ENCODE results near the gene ST3GAL2. TPM values are rescaled to one million over a fixed set of nuclear protein-coding genes. Genes with fewer than 3 reads are reported as not detected.
"Not testable (repeated sequence)": the region's sequence is repeated elsewhere in the genome, so short reads cannot be mapped to it uniquely, and the experiment has no call there.

ST3GAL2 gene
- total and polyA plus RNA-seq, 2 donors (not counting 1 experiment from before 2014, with no cell fraction given): 18.2 to 71.3 TPM

- H3K9me3 Mint-ChIP-seq (ENCODE audit: insufficient read depth): no peaks in the 10 kb centered on the region
- Histone ChIP-seq H3K4me2 (replicated peaks; ENCODE audit: low read depth, low read length, poor library complexity, severe bottlenecking) (peak overlapping the region; percentile 97), H3K9ac (ENCODE audit: low read length) (peak overlapping the region; percentile 99), H3K36me3 (replicated peaks in 1 of 2; ENCODE audit: control extremely low read depth in 1 of 2, control insufficient read depth in 1 of 2, extremely low read depth in 1 of 2, insufficient read depth in 2 of 2, low read length in 1 of 2) (no peaks in the 10 kb centered on the region), H3K4me1 (ENCODE audit: control insufficient read depth in 2 of 2, insufficient read depth in 2 of 2, low read length in 2 of 2) (peaks cover 10 to 17% of the 10 kb centered on the region in 2 donors), H3K27ac (ENCODE audit: low read length in 2 of 2) (peak overlapping the region in 1 of 2 donors; percentile 97), H4K20me1 (ENCODE audit: control insufficient read depth, insufficient read depth, low read length, poor library complexity, severe bottlenecking) (no peaks in the 10 kb centered on the region), H3K27me3 (replicated peaks in 1 of 4; ENCODE audit: control extremely low read depth in 1 of 4, control insufficient read depth in 3 of 4, insufficient read depth in 4 of 4, low read length in 3 of 4) (no peaks in the 10 kb centered on the region), H3K9me3 (ENCODE audit: control extremely low read depth in 1 of 3, control insufficient read depth in 2 of 3, insufficient read depth in 1 of 3, low read length in 2 of 3) (no peaks in the 10 kb centered on the region), H3K79me2 (ENCODE audit: control insufficient read depth, insufficient read depth, low read length) (peaks cover 8% of the 10 kb centered on the region), H2AFZ (ENCODE audit: insufficient read depth, low read depth, low read length, poor library complexity, severe bottlenecking) (peak overlapping the region; percentile 100), H3K4me3 (ENCODE audit: control extremely low read depth in 1 of 5, extremely low read depth in 1 of 5, insufficient read depth in 1 of 5, low read depth in 2 of 5, low read length in 4 of 5) (peak overlapping the region; percentile 79 to 97 (median 89))
- peaks cover 20% of the 10 kb centered on the region for H3K4me1 Mint-ChIP-seq
- intact Hi-C loops (cut with micrococcal nuclease): loop anchor here (5.0 kb wide), 2 partner anchors 69 to 201 kb away; partner anchors contain the start of genes COG4, EXOSC6 and SF3B3
- no peak for TF ChIP-seq EZH2 (IDR thresholded peaks at IDR 0.05; ENCODE audit: borderline replicate concordance, insufficient read depth, low read depth, low read length, poor library complexity, severe bottlenecking)
- TF ChIP-seq CTCF (IDR thresholded peaks at IDR 0.05): no peak
- ChIA-PET POLR2A (interaction anchor here (0.6 to 3.7 kb wide), 8 partner anchors 11 to 107 kb away, joined by 3 to 25 read pairs (median 9); partner anchors contain the start of genes DDX19A and ST3GAL2), CTCF (interaction anchor here (0.6 to 5.1 kb wide), 14 partner anchors 12 to 84 kb away, joined by 3 to 28 read pairs (median 4); no protein-coding TSS in a partner anchor)
- DNase-seq (no peak), ATAC-seq (ENCODE audit: low read depth) (no peak)
- peak overlapping the region; percentile 94 for H3K4me3 Mint-ChIP-seq
- peaks cover 5% of the 10 kb centered on the region for H3K27me3 Mint-ChIP-seq
- WGBS (ENCODE audit: insufficient coverage): 98% methylated on average over 6 of the region's 11 CpGs
- H3K27ac Mint-ChIP-seq: peak overlapping the region; percentile 92
Measured at GRCh38 chr16:70453117-70453891, 14.4 kb upstream of the ST3GAL2 start.

- not testable (repeated sequence) for H2AFZ ChIP-seq (ENCODE audit: insufficient read depth, low read depth, low read length, poor library complexity, severe bottlenecking); H3K27me3 Mint-ChIP-seq; H3K27me3 ChIP-seq (replicated peaks in 1 of 4; ENCODE audit: control extremely low read depth in 1 of 4, control insufficient read depth in 3 of 4, insufficient read depth in 4 of 4, low read length in 3 of 4); H3K36me3 ChIP-seq (replicated peaks in 1 of 2; ENCODE audit: control extremely low read depth in 1 of 2, control insufficient read depth in 1 of 2, extremely low read depth in 1 of 2, insufficient read depth in 2 of 2, low read length in 1 of 2); ATAC-seq (ENCODE audit: low read depth); H3K27ac ChIP-seq (ENCODE audit: low read length in 2 of 2); H3K79me2 ChIP-seq (ENCODE audit: control insufficient read depth, insufficient read depth, low read length); H3K4me2 ChIP-seq (replicated peaks; ENCODE audit: low read depth, low read length, poor library complexity, severe bottlenecking); H3K4me3 Mint-ChIP-seq; H3K4me3 ChIP-seq (ENCODE audit: control extremely low read depth in 1 of 5, extremely low read depth in 1 of 5, insufficient read depth in 1 of 5, low read depth in 2 of 5, low read length in 4 of 5); H4K20me1 ChIP-seq (ENCODE audit: control insufficient read depth, insufficient read depth, low read length, poor library complexity, severe bottlenecking); H3K27ac Mint-ChIP-seq; H3K9me3 ChIP-seq (ENCODE audit: control extremely low read depth in 1 of 3, control insufficient read depth in 2 of 3, insufficient read depth in 1 of 3, low read length in 2 of 3); DNase-seq; H3K9ac ChIP-seq (ENCODE audit: low read length); H3K9me3 Mint-ChIP-seq (ENCODE audit: insufficient read depth)
- H3K4me1 Mint-ChIP-seq: peaks cover 23% of the 10 kb centered on the region
- 61% methylated on average over 15 of the region's 25 CpGs for WGBS (ENCODE audit: insufficient coverage)
- POLR2A ChIA-PET: interaction anchor here (1.6 kb wide), 1 partner anchor 70 kb away, joined by 3 read pairs; no protein-coding TSS in a partner anchor
- intact Hi-C loops (cut with micrococcal nuclease): loop anchor here (5.0 kb wide), 2 partner anchors 71 to 199 kb away; partner anchors contain the start of genes COG4, EXOSC6 and SF3B3
- H3K4me1 ChIP-seq (ENCODE audit: control insufficient read depth in 2 of 2, insufficient read depth in 2 of 2, low read length in 2 of 2): peaks cover 18 to 27% of the 10 kb centered on the region in 2 donors
- CTCF ChIA-PET: interaction anchor here (1.7 kb wide), 1 partner anchor 56 kb away, joined by 4 read pairs; no protein-coding TSS in a partner anchor
Measured at GRCh38 chr16:70451004-70451340, 12.1 kb upstream of the ST3GAL2 start.

- H3K36me3 ChIP-seq (replicated peaks in 1 of 2; ENCODE audit: control extremely low read depth in 1 of 2, control insufficient read depth in 1 of 2, extremely low read depth in 1 of 2, insufficient read depth in 2 of 2, low read length in 1 of 2); H3K9me3 ChIP-seq (ENCODE audit: control extremely low read depth in 1 of 3, control insufficient read depth in 2 of 3, insufficient read depth in 1 of 3, low read length in 2 of 3); H3K79me2 ChIP-seq (ENCODE audit: control insufficient read depth, insufficient read depth, low read length); H3K9me3 Mint-ChIP-seq (ENCODE audit: insufficient read depth); H3K4me3 Mint-ChIP-seq; H3K27me3 Mint-ChIP-seq; H4K20me1 ChIP-seq (ENCODE audit: control insufficient read depth, insufficient read depth, low read length, poor library complexity, severe bottlenecking); H3K27ac Mint-ChIP-seq; H3K4me3 ChIP-seq (ENCODE audit: control extremely low read depth in 1 of 5, extremely low read depth in 1 of 5, insufficient read depth in 1 of 5, low read depth in 2 of 5, low read length in 4 of 5); H3K27me3 ChIP-seq (replicated peaks in 1 of 4; ENCODE audit: control extremely low read depth in 1 of 4, control insufficient read depth in 3 of 4, insufficient read depth in 4 of 4, low read length in 3 of 4); H3K27ac ChIP-seq (ENCODE audit: low read length in 2 of 2); H2AFZ ChIP-seq (ENCODE audit: insufficient read depth, low read depth, low read length, poor library complexity, severe bottlenecking); H3K9ac ChIP-seq (ENCODE audit: low read length); ATAC-seq (ENCODE audit: low read depth); DNase-seq; H3K4me2 ChIP-seq (replicated peaks; ENCODE audit: low read depth, low read length, poor library complexity, severe bottlenecking): not testable (repeated sequence)
- H3K4me1 Mint-ChIP-seq: peaks cover 22% of the 10 kb centered on the region
- ChIA-PET POLR2A (interaction anchor here (1.6 kb wide), 1 partner anchor 70 kb away, joined by 3 read pairs; no protein-coding TSS in a partner anchor), CTCF (interaction anchor here (1.1 to 1.7 kb wide), 2 partner anchors 18 to 56 kb away, joined by 3 to 4 read pairs; no protein-coding TSS in a partner anchor)
- peaks cover 18 to 23% of the 10 kb centered on the region in 2 donors for H3K4me1 ChIP-seq (ENCODE audit: control insufficient read depth in 2 of 2, insufficient read depth in 2 of 2, low read length in 2 of 2)
- 78% methylated on average over 28 of the region's 37 CpGs for WGBS (ENCODE audit: insufficient coverage)
- intact Hi-C loops (cut with micrococcal nuclease): loop anchor here (5.0 kb wide), 2 partner anchors 72 to 198 kb away; partner anchors contain the start of genes COG4, EXOSC6 and SF3B3
Measured at GRCh38 chr16:70450142-70451003, 11.5 kb upstream of the ST3GAL2 start.

Data from B cell (primary cell).